ENCODE measurements around the gene CLDN6. TPM values are rescaled to one million over a fixed set of nuclear protein-coding genes. Genes with fewer than 3 reads are reported as not detected.

The CLDN6 gene
- total and polyA plus RNA-seq, 2 of the 13 experiments (the other 11 are each of a cell fraction or from before 2014, with no cell fraction given): 5.9 to 7.6 TPM

GRCh38 chr16:2983706-2984136 is 34.3 kb downstream of the CLDN6 start (continued):
- TF ChIP-seq SP5 (CRISPR knock-in tag; IDR thresholded peaks at IDR 0.05; ENCODE audit: borderline replicate concordance, low read depth): peak; percentile 31; the same call in 1 of the 2 replicates
- TF ChIP-seq ZNF597 (CRISPR knock-in tag; IDR thresholded peaks at IDR 0.05): 0 out of 2 replicates have a peak, but pooled peaks have one; percentile 35
- TF ChIP-seq THAP11 (CRISPR knock-in tag; IDR thresholded peaks at IDR 0.05): peak; percentile 36; the same call in 1 of the 2 replicates
- TF ChIP-seq SOX5 (CRISPR knock-in tag; IDR thresholded peaks at IDR 0.05; ENCODE audit: borderline replicate concordance): no peak
- no peak for TF ChIP-seq MYPOP (CRISPR knock-in tag; IDR thresholded peaks at IDR 0.05)
- no peak for TF ChIP-seq EZH2 (conservative IDR thresholded peaks at IDR 0.05; ENCODE audit: low read depth, low read length)
- TF ChIP-seq, protein P1, sequence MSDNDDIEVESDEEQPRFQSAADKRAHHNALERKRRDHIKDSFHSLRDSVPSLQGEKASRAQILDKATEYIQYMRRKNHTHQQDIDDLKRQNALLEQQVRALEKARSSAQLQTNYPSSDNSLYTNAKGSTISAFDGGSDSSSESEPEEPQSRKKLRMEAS (IDR thresholded peaks at IDR 0.05): peak; percentile 57; the same call in 1 of the 2 replicates
- no peak for TF ChIP-seq HOXA7 (CRISPR knock-in tag; IDR thresholded peaks at IDR 0.05)
- TF ChIP-seq ELK4 (CRISPR knock-in tag; IDR thresholded peaks at IDR 0.05; ENCODE audit: borderline replicate concordance): no peak
- TF ChIP-seq ZNF34 (CRISPR knock-in tag; IDR thresholded peaks at IDR 0.05; ENCODE audit: borderline replicate concordance): no peak
- no peak for TF ChIP-seq ZBTB25 (CRISPR knock-in tag; IDR thresholded peaks at IDR 0.05)
- TF ChIP-seq ZNF790 (CRISPR knock-in tag; IDR thresholded peaks at IDR 0.05; ENCODE audit: borderline replicate concordance): no peak
- no peak for TF ChIP-seq ARID5B (CRISPR knock-in tag; IDR thresholded peaks at IDR 0.05)
- no peak; the same call in 1 of the 2 replicates for TF ChIP-seq ZNF768 (CRISPR knock-in tag; IDR thresholded peaks at IDR 0.05)
- TF ChIP-seq ZNF670 (CRISPR knock-in tag; IDR thresholded peaks at IDR 0.05; ENCODE audit: borderline replicate concordance): no peak
- TF ChIP-seq ZNF17 (CRISPR knock-in tag; IDR thresholded peaks at IDR 0.05): no peak
- 0 out of 2 replicates have a peak, but pooled peaks have one; percentile 36 for TF ChIP-seq ZBTB14 (CRISPR knock-in tag; IDR thresholded peaks at IDR 0.05)
- 0 out of 2 replicates have a peak, but pooled peaks have one; percentile 38 for TF ChIP-seq CCDC6 (CRISPR knock-in tag; IDR thresholded peaks at IDR 0.05)
- no peak for TF ChIP-seq ZNF549 (CRISPR knock-in tag; IDR thresholded peaks at IDR 0.05)
